NT2/D1 (cell line): ENCODE measurements around the gene MMP7.

ENCODE experiments used
- DNase-seq: peaks from one replicate; pipeline ENCODE4 v3.0.0-alpha.2; 2011; ENCODE audit warnings: low read depth, low spot score
- H3K27me3 ChIP-seq: 2 replicates; pipeline ENCODE4 v1.6.0; 2011; ENCODE audit warnings: mild to moderate bottlenecking; ENCODE audit not compliant: insufficient read length, insufficient read depth
- H3K36me3 ChIP-seq: 2 replicates; pipeline ENCODE4 v1.6.1; 2011; ENCODE audit warnings: mild to moderate bottlenecking, low read length, mixed read lengths; ENCODE audit not compliant: insufficient read depth, insufficient read length
- H3K4me1 ChIP-seq: 2 replicates; pipeline ENCODE4 v1.5.1; 2011; ENCODE audit not compliant: insufficient read depth, insufficient read length
- H3K4me3 ChIP-seq: 2 replicates; pipeline ENCODE4 v1.5.1; 2011; ENCODE audit warnings: low read depth; ENCODE audit not compliant: insufficient read length
- H3K9ac ChIP-seq: 2 replicates; pipeline ENCODE4 v1.6.0; 2011; ENCODE audit warnings: low read depth; ENCODE audit not compliant: insufficient read length
- H3K9me3 ChIP-seq: 2 replicates; pipeline ENCODE4 v1.5.1; 2011; ENCODE audit warnings: mild to moderate bottlenecking, low read length; ENCODE audit not compliant: insufficient read depth
- SUZ12 ChIP-seq: IDR thresholded peaks from 2 replicates; pipeline ENCODE4 v1.6.1; 2011; ENCODE audit not compliant: insufficient read length, insufficient read depth; ENCODE audit errors: extremely low read depth
- YY1 ChIP-seq: IDR thresholded peaks from 2 replicates; pipeline ENCODE4 v1.6.1; 2011; ENCODE audit not compliant: insufficient read length, insufficient read depth
- ZNF274 ChIP-seq: IDR thresholded peaks from 2 replicates; pipeline ENCODE4 v1.6.1; 2011; ENCODE audit warnings: mild to moderate bottlenecking, low read depth, low read length

Gene MMP7

GRCh38 chr11:102485095-102485722 lies 45.3 kb downstream of the MMP7 start:
- Histone ChIP-seq H3K9ac (no peak overlapping the region), H3K36me3 (no peaks in the 10 kb centered on the region), H3K9me3 (no peaks in the 10 kb centered on the region), H3K27me3 (no peaks in the 10 kb centered on the region), H3K4me1 (no peaks in the 10 kb centered on the region), H3K4me3 (no peak overlapping the region)
- TF ChIP-seq SUZ12 = no peak
- no peak for TF ChIP-seq YY1
- TF ChIP-seq ZNF274 = no peak
- no peak for DNase-seq

- Histone ChIP-seq H3K4me3 (no peak overlapping the region), H3K9ac (no peak overlapping the region), H3K4me1 (no peaks in the 10 kb centered on the region), H3K36me3 (no peaks in the 10 kb centered on the region), H3K27me3 (no peaks in the 10 kb centered on the region), H3K9me3 (no peaks in the 10 kb centered on the region)
- TF ChIP-seq ZNF274 = no peak
- no peak for DNase-seq
These were observed 48.1 kb downstream of the MMP7 start for GRCh38 chr11:102482433-102482832.

- TF ChIP-seq ZNF274 = no peak
- TF ChIP-seq YY1 = no peak
- no peak for TF ChIP-seq SUZ12
- no peak for DNase-seq
These were observed 50.8 kb downstream of the MMP7 start for GRCh38 chr11:102479733-102480132.

GRCh38 chr11:102478673-102479299 lies 51.8 kb downstream of the MMP7 start:
- no peak for DNase-seq
- H3K4me1 ChIP-seq = no peaks in the 10 kb centered on the region
- H3K9ac ChIP-seq = no peak overlapping the region
- no peak overlapping the region for H3K4me3 ChIP-seq
- H3K9me3 ChIP-seq = no peaks in the 10 kb centered on the region
- no peaks in the 10 kb centered on the region for H3K27me3 ChIP-seq
- no peaks in the 10 kb centered on the region for H3K36me3 ChIP-seq
- TF ChIP-seq SUZ12 (no peak), YY1 (no peak), ZNF274 (no peak)

More at GRCh38 chr11:102479733-102480132, 50.8 kb downstream of the MMP7 start:
- Histone ChIP-seq H3K36me3 (no peaks in the 10 kb centered on the region), H3K4me1 (no peaks in the 10 kb centered on the region), H3K4me3 (no peak overlapping the region), H3K9ac (no peak overlapping the region), H3K27me3 (no peaks in the 10 kb centered on the region), H3K9me3 (no peaks in the 10 kb centered on the region)

GRCh38 chr11:102476812-102477211 lies 53.7 kb downstream of the MMP7 start:
- Histone ChIP-seq H3K27me3 (no peaks in the 10 kb centered on the region), H3K36me3 (no peaks in the 10 kb centered on the region), H3K4me3 (no peak overlapping the region), H3K4me1 (no peaks in the 10 kb centered on the region), H3K9me3 (no peaks in the 10 kb centered on the region), H3K9ac (no peak overlapping the region)
- no peak for TF ChIP-seq ZNF274
- TF ChIP-seq SUZ12 = no peak
- TF ChIP-seq YY1 = no peak
- no peak for DNase-seq

GRCh38 chr11:102476069-102476468 lies 54.5 kb downstream of the MMP7 start:
- no peak overlapping the region for H3K9ac ChIP-seq
- H3K4me3 ChIP-seq = no peak overlapping the region
- no peak for TF ChIP-seq YY1
- TF ChIP-seq SUZ12 = no peak
- no peak for TF ChIP-seq ZNF274
- no peaks in the 10 kb centered on the region for H3K27me3 ChIP-seq
- H3K9me3 ChIP-seq = no peaks in the 10 kb centered on the region
- DNase-seq = no peak
- no peaks in the 10 kb centered on the region for H3K36me3 ChIP-seq
- no peaks in the 10 kb centered on the region for H3K4me1 ChIP-seq

GRCh38 chr11:102473543-102473942 lies 57.0 kb downstream of the MMP7 start:
- DNase-seq = no peak
- Histone ChIP-seq H3K4me1 (no peaks in the 10 kb centered on the region), H3K9ac (no peak overlapping the region), H3K27me3 (no peaks in the 10 kb centered on the region), H3K36me3 (no peaks in the 10 kb centered on the region), H3K4me3 (no peak overlapping the region), H3K9me3 (no peaks in the 10 kb centered on the region)
- TF ChIP-seq ZNF274 = no peak
